ENCODE measurements around the gene CWF19L1. TPM values are rescaled to one million over a fixed set of nuclear protein-coding genes. Genes with fewer than 3 reads are reported as not detected.
"Not testable (repeated sequence)": the region's sequence is repeated elsewhere in the genome, so short reads cannot be mapped to it uniquely, and the experiment has no call there.

CWF19L1 gene
- total and polyA plus RNA-seq, 4 donors: 5.3 to 15.7 (median 8.0) TPM

- H3K36me3 ChIP-seq (ENCODE audit: control insufficient read depth in 4 of 4, insufficient read depth in 3 of 4, low read depth in 1 of 4, low read length in 3 of 4); H3K4me3 ChIP-seq (ENCODE audit: low read depth in 1 of 3, low read length in 3 of 3); H3K27me3 ChIP-seq (ENCODE audit: control insufficient read depth in 4 of 4, insufficient read depth in 4 of 4, low read length in 3 of 4); H3K9me3 ChIP-seq (ENCODE audit: control insufficient read depth in 4 of 4, low read length in 3 of 4); H3K9ac ChIP-seq (ENCODE audit: low read depth in 1 of 2, low read length in 2 of 2); DNase-seq (ENCODE audit: low spot score): not testable (repeated sequence)
- peak; percentile 73 to 74 for TF ChIP-seq HNF4A (conservative IDR thresholded peaks at IDR 0.05)
- peak in 1 of 2 donors; percentile 17 for TF ChIP-seq JUND (IDR thresholded peaks at IDR 0.05)
- peak; percentile 70 to 73 for TF ChIP-seq RXRA (IDR thresholded peaks at IDR 0.05)
- TF ChIP-seq FOXA2 (IDR thresholded peaks at IDR 0.05): peak; percentile 4
- peak; percentile 43 for TF ChIP-seq SP1 (IDR thresholded peaks at IDR 0.05)
- Histone ChIP-seq H3K27ac (ENCODE audit: low read depth in 1 of 2, low read length in 2 of 2) (peak overlapping the region in 1 of 2 donors; percentile 45), H3K4me1 (ENCODE audit: control insufficient read depth in 4 of 4, insufficient read depth in 4 of 4, low read length in 3 of 4) (peaks cover 2 to 10% (median 6%) of the 10 kb centered on the region in 4 donors)
- WGBS: 36% methylated on average over 4 of the region's 4 CpGs
Measured at GRCh38 chr10:100292300-100292699, 24.9 kb upstream of the CWF19L1 start.

DNA sequence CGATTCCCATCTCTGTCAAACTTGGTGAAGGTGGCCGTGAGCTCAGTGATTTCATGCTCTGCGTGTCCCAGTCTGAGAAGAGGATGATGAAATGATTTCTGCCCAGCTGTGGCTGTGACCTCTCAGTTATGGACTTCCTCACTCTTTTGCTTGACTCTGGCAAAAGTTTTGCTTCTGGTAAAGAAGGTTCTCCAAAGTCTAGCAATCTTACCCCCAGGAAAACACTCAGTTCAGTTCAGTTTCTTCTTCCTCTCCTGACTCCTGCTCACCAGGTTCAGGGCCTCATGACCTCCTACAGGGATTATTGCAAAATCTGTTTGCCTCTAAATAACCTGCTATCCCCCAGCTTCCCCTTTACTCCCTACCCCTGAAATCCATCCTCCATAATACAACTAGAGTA lies 23.9 kb upstream of the CWF19L1 start:
- Histone ChIP-seq H3K4me1 (ENCODE audit: control insufficient read depth in 4 of 4, insufficient read depth in 4 of 4, low read length in 3 of 4) (peaks cover 2 to 17% (median 7%) of the 10 kb centered on the region in 4 donors), H3K27ac (ENCODE audit: low read depth in 1 of 2, low read length in 2 of 2) (no peak overlapping the region), H3K9ac (ENCODE audit: low read depth in 1 of 2, low read length in 2 of 2) (no peak overlapping the region), H3K9me3 (ENCODE audit: control insufficient read depth in 4 of 4, low read length in 3 of 4) (no peaks in the 10 kb centered on the region), H3K4me3 (ENCODE audit: low read depth in 1 of 3, low read length in 3 of 3) (no peak overlapping the region), H3K27me3 (ENCODE audit: control insufficient read depth in 4 of 4, insufficient read depth in 4 of 4, low read length in 3 of 4) (no peaks in the 10 kb centered on the region), H3K36me3 (ENCODE audit: control insufficient read depth in 4 of 4, insufficient read depth in 3 of 4, low read depth in 1 of 4, low read length in 3 of 4) (no peaks in the 10 kb centered on the region)
- TF ChIP-seq RXRA (IDR thresholded peaks at IDR 0.05): peak; percentile 28 to 34
- TF ChIP-seq HNF4A (conservative IDR thresholded peaks at IDR 0.05): no peak
- WGBS: 81% methylated on average over 3 of the region's 3 CpGs
- DNase-seq (ENCODE audit: low spot score): no peak

DNA sequence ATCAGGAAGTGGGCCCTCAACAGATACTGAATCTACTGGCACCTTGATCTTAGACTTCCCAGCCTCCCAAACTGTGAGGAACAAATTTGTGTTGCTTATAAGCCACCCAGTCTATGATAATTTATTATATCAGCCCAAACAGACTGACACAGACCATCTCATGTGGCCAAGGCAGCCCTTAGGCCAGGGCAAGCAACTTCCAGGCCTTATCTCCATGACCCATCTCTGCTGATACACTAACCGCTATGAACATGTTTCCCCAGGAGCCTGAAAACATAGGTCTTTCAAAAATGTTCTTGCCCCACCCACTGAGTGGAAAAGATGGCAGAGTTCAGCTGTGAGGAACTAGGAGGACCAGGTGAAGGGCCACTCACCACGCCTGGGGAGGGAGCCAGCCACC lies 22.2 kb upstream of the CWF19L1 start:
- DNase-seq (ENCODE audit: low spot score): no peak
- H3K9me3 ChIP-seq (ENCODE audit: control insufficient read depth in 4 of 4, low read length in 3 of 4): no peaks in the 10 kb centered on the region
- H3K36me3 ChIP-seq (ENCODE audit: control insufficient read depth in 4 of 4, insufficient read depth in 3 of 4, low read depth in 1 of 4, low read length in 3 of 4): no peaks in the 10 kb centered on the region
- peaks cover 8 to 24% (median 13%) of the 10 kb centered on the region in 4 donors for H3K4me1 ChIP-seq (ENCODE audit: control insufficient read depth in 4 of 4, insufficient read depth in 4 of 4, low read length in 3 of 4)
- no peak overlapping the region for H3K4me3 ChIP-seq (ENCODE audit: low read depth in 1 of 3, low read length in 3 of 3)
- H3K27me3 ChIP-seq (ENCODE audit: control insufficient read depth in 4 of 4, insufficient read depth in 4 of 4, low read length in 3 of 4): no peaks in the 10 kb centered on the region
- no peak for TF ChIP-seq NR2F2 (IDR thresholded peaks at IDR 0.05)
- no peak overlapping the region for H3K27ac ChIP-seq (ENCODE audit: low read depth in 1 of 2, low read length in 2 of 2)
- H3K9ac ChIP-seq (ENCODE audit: low read depth in 1 of 2, low read length in 2 of 2): no peak overlapping the region
- WGBS: 89% methylated on average over 2 of the region's 2 CpGs

GRCh38 chr10:100288196-100288595 lies 20.8 kb upstream of the CWF19L1 start:
- TF ChIP-seq TAF1 (conservative IDR thresholded peaks at IDR 0.05): no peak
- TF ChIP-seq NR2F2 (IDR thresholded peaks at IDR 0.05): no peak
- TF ChIP-seq, protein P1, sequence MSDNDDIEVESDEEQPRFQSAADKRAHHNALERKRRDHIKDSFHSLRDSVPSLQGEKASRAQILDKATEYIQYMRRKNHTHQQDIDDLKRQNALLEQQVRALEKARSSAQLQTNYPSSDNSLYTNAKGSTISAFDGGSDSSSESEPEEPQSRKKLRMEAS (IDR thresholded peaks at IDR 0.05): no peak
- TF ChIP-seq RAD21 (IDR thresholded peaks at IDR 0.05): no peak
- TF ChIP-seq GABPA (IDR thresholded peaks at IDR 0.05 in 1 of 2, conservative IDR thresholded peaks at IDR 0.05 in 1 of 2): no peak
- TF ChIP-seq, protein P2, sequence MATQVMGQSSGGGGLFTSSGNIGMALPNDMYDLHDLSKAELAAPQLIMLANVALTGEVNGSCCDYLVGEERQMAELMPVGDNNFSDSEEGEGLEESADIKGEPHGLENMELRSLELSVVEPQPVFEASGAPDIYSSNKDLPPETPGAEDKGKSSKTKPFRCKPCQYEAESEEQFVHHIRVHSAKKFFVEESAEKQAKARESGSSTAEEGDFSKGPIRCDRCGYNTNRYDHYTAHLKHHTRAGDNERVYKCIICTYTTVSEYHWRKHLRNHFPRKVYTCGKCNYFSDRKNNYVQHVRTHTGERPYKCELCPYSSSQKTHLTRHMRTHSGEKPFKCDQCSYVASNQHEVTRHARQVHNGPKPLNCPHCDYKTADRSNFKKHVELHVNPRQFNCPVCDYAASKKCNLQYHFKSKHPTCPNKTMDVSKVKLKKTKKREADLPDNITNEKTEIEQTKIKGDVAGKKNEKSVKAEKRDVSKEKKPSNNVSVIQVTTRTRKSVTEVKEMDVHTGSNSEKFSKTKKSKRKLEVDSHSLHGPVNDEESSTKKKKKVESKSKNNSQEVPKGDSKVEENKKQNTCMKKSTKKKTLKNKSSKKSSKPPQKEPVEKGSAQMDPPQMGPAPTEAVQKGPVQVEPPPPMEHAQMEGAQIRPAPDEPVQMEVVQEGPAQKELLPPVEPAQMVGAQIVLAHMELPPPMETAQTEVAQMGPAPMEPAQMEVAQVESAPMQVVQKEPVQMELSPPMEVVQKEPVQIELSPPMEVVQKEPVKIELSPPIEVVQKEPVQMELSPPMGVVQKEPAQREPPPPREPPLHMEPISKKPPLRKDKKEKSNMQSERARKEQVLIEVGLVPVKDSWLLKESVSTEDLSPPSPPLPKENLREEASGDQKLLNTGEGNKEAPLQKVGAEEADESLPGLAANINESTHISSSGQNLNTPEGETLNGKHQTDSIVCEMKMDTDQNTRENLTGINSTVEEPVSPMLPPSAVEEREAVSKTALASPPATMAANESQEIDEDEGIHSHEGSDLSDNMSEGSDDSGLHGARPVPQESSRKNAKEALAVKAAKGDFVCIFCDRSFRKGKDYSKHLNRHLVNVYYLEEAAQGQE (IDR thresholded peaks at IDR 0.05): no peak
- no peak for TF ChIP-seq SP1 (IDR thresholded peaks at IDR 0.05)
- no peak for TF ChIP-seq EGR1 (IDR thresholded peaks at IDR 0.05; ENCODE audit: low read depth in 2 of 2)
- no peak for TF ChIP-seq FOXA2 (IDR thresholded peaks at IDR 0.05)
- no peak for TF ChIP-seq ZBTB33 (IDR thresholded peaks at IDR 0.05)
- no peaks in the 10 kb centered on the region for H3K9me3 ChIP-seq (ENCODE audit: control insufficient read depth in 4 of 4, low read length in 3 of 4)
- H3K4me1 ChIP-seq (ENCODE audit: control insufficient read depth in 4 of 4, insufficient read depth in 4 of 4, low read length in 3 of 4): peaks cover 8 to 24% (median 13%) of the 10 kb centered on the region in 4 donors
- DNase-seq (ENCODE audit: low spot score): no peak
- H3K27ac ChIP-seq (ENCODE audit: low read depth in 1 of 2, low read length in 2 of 2): no peak overlapping the region
- H3K9ac ChIP-seq (ENCODE audit: low read depth in 1 of 2, low read length in 2 of 2): no peak overlapping the region
- H3K27me3 ChIP-seq (ENCODE audit: control insufficient read depth in 4 of 4, insufficient read depth in 4 of 4, low read length in 3 of 4): no peaks in the 10 kb centered on the region
- no peaks in the 10 kb centered on the region for H3K36me3 ChIP-seq (ENCODE audit: control insufficient read depth in 4 of 4, insufficient read depth in 3 of 4, low read depth in 1 of 4, low read length in 3 of 4)
- no peak overlapping the region for H3K4me3 ChIP-seq (ENCODE audit: low read depth in 1 of 3, low read length in 3 of 3)
- 80% methylated on average over 5 of the region's 5 CpGs for WGBS
